H9 (cell line): Measurements from ENCODE around the gene AMH. TPM values are rescaled to one million over a fixed set of nuclear protein-coding genes. Genes with fewer than 3 reads are reported as not detected.
A peak's percentile ranks its signal among the peaks of the same experiment; 100 is the strongest.

ENCODE experiments used
- DNase-seq: peaks from one replicate; pipeline ENCODE4 v3.0.0-alpha.2; 2017
- H2AFZ ChIP-seq: one replicate; pipeline ENCODE4 v1.6.1; 2013; ENCODE audit warnings: mild to moderate bottlenecking, low read length, control low read depth, moderate library complexity
- H2AK5ac ChIP-seq: 2 replicates; pipeline ENCODE4 v1.6.1; 2013; ENCODE audit warnings: low read length, control low read depth, mixed read lengths; ENCODE audit not compliant: insufficient read length
- H2BK120ac ChIP-seq: one replicate; pipeline ENCODE4 v1.6.1; 2013; ENCODE audit warnings: low read depth, mild to moderate bottlenecking, low read length, control low read depth, inconsistent platforms; ENCODE audit not compliant: poor library complexity, severe bottlenecking
- H2BK12ac ChIP-seq: 2 replicates; pipeline ENCODE4 v1.6.1; 2013; ENCODE audit warnings: low read length, control low read depth, mixed read lengths, low read depth; ENCODE audit not compliant: insufficient read length
- H2BK15ac ChIP-seq: 2 replicates; pipeline ENCODE4 v1.6.1; 2013; ENCODE audit warnings: low read depth, low read length, control low read depth
- H2BK20ac ChIP-seq: one replicate; pipeline ENCODE4 v1.6.1; 2013; ENCODE audit warnings: low read depth, mild to moderate bottlenecking, low read length, control low read depth, inconsistent platforms; ENCODE audit not compliant: poor library complexity, severe bottlenecking
- H2BK5ac ChIP-seq: 2 replicates; pipeline ENCODE4 v1.6.1; 2013; ENCODE audit warnings: low read length, control low read depth, mixed read lengths; ENCODE audit not compliant: insufficient read length
- H3K14ac ChIP-seq: 2 replicates; pipeline ENCODE4 v1.6.1; 2013; ENCODE audit warnings: low read length, control low read depth; ENCODE audit not compliant: insufficient read depth
- H3K18ac ChIP-seq: 2 replicates; pipeline ENCODE4 v1.6.1; 2013; ENCODE audit warnings: low read depth, mild to moderate bottlenecking, mixed read lengths, low read length, control low read depth; ENCODE audit not compliant: insufficient read length
- H3K23ac ChIP-seq: 2 replicates; pipeline ENCODE4 v1.6.1; 2013; ENCODE audit warnings: low read length, control low read depth, mixed read lengths, low read depth; ENCODE audit not compliant: insufficient read length
- H3K23me2 ChIP-seq: 2 replicates; pipeline ENCODE4 v1.6.1; 2013; ENCODE audit warnings: low read depth, mild to moderate bottlenecking, mixed read lengths, low read length, control low read depth; ENCODE audit not compliant: insufficient read length, poor library complexity, severe bottlenecking
- H3K27ac ChIP-seq: 2 replicates; pipeline ENCODE4 v1.5.1; 2013; ENCODE audit warnings: low read length, control low read depth, mixed read lengths, low read depth; ENCODE audit not compliant: insufficient read length
- H3K27me3 ChIP-seq: 2 replicates; pipeline ENCODE4 v1.6.1; 2013; ENCODE audit warnings: low read length, control low read depth, inconsistent platforms; ENCODE audit not compliant: insufficient read depth
- H3K4ac ChIP-seq: 2 replicates; pipeline ENCODE4 v1.6.1; 2013; ENCODE audit warnings: low read depth, mild to moderate bottlenecking, control low read depth, inconsistent platforms, low read length, moderate library complexity
- H3K4me1 ChIP-seq: 2 replicates; pipeline ENCODE4 v1.6.1; 2013; ENCODE audit warnings: low read length, control low read depth, inconsistent platforms; ENCODE audit not compliant: insufficient read depth
- H3K4me2 ChIP-seq: 2 replicates; pipeline ENCODE4 v1.6.1; 2013; ENCODE audit warnings: low read length, control low read depth, mixed read lengths; ENCODE audit not compliant: insufficient read length, insufficient read depth
- H3K56ac ChIP-seq: 2 replicates; pipeline ENCODE4 v1.6.1; 2013; ENCODE audit warnings: low read depth, mild to moderate bottlenecking, mixed read lengths, low read length, control low read depth; ENCODE audit not compliant: insufficient read length
- H3K79me1 ChIP-seq: 2 replicates; pipeline ENCODE4 v1.6.1; 2013; ENCODE audit warnings: low read depth, mild to moderate bottlenecking, moderate library complexity, low read length, control low read depth, inconsistent platforms; ENCODE audit not compliant: insufficient read depth, poor library complexity, severe bottlenecking
- H3K79me2 ChIP-seq: 2 replicates; pipeline ENCODE4 v1.6.1; 2013; ENCODE audit warnings: low read length, control low read depth, inconsistent platforms; ENCODE audit not compliant: insufficient read depth
- H3K9ac ChIP-seq: 2 replicates; pipeline ENCODE4 v1.6.1; 2013; ENCODE audit warnings: low read length, control low read depth, mixed read lengths; ENCODE audit not compliant: insufficient read length; ENCODE audit errors: extremely low read depth
- H3K9me3 ChIP-seq: one replicate; pipeline ENCODE4 v1.6.1; 2013; ENCODE audit warnings: low read depth, low read length, inconsistent platforms; ENCODE audit not compliant: control insufficient read depth
- H3T11ph ChIP-seq: one replicate; pipeline ENCODE4 v1.6.1; 2013; ENCODE audit warnings: mild to moderate bottlenecking, low read length, control low read depth, inconsistent platforms
- H4K20me1 ChIP-seq: one replicate; pipeline ENCODE4 v1.6.1; 2013; ENCODE audit not compliant: control insufficient read depth, insufficient read length, insufficient read depth
- H4K5ac ChIP-seq: 2 replicates; pipeline ENCODE4 v1.6.1; 2013; ENCODE audit warnings: low read depth, mild to moderate bottlenecking, mixed read lengths, low read length, control low read depth; ENCODE audit not compliant: insufficient read length
- H4K8ac ChIP-seq: replicated peaks from 2 replicates; pipeline ENCODE4 v1.6.1; 2013; ENCODE audit warnings: low read length, control low read depth, mixed read lengths, low read depth; ENCODE audit not compliant: insufficient read length
- H4K91ac ChIP-seq: 2 replicates; pipeline ENCODE4 v1.6.1; 2013; ENCODE audit warnings: low read depth, mild to moderate bottlenecking, moderate library complexity, mixed read lengths, low read length, control low read depth; ENCODE audit not compliant: insufficient read length
- H3K27ac Mint-ChIP-seq, 3 experiments: 2 replicates in 2 of 3; 3 replicates in 1 of 3; pipeline ENCODE4 v1.8.0; 2020 to 2021; ENCODE audit warnings: mixed read lengths in 3 of 3, mild to moderate bottlenecking in 1 of 3, moderate library complexity in 1 of 3
- H3K27me3 Mint-ChIP-seq: 2 replicates; pipeline ENCODE4 v1.8.0; 2021; ENCODE audit warnings: low read depth, mild to moderate bottlenecking, moderate library complexity, mixed read lengths
- H3K36me3 Mint-ChIP-seq, 3 experiments: 2 replicates in 2 of 3; 3 replicates in 1 of 3; pipeline ENCODE4 v1.8.0; 2020 to 2021; ENCODE audit warnings: low read depth in 3 of 3, mixed read lengths in 3 of 3; ENCODE audit not compliant: insufficient read depth in 1 of 3
- H3K4me1 Mint-ChIP-seq, 2 experiments: 2 replicates each; pipeline ENCODE4 v1.8.0; 2020; ENCODE audit warnings: mixed read lengths in 2 of 2
- H3K4me3 Mint-ChIP-seq, 2 experiments: 2 replicates in 1 of 2; 3 replicates in 1 of 2; pipeline ENCODE4 v1.8.0; 2020 to 2021; ENCODE audit warnings: mild to moderate bottlenecking in 2 of 2, mixed read lengths in 2 of 2, moderate library complexity in 1 of 2
- H3K9me3 Mint-ChIP-seq, 2 experiments: 2 replicates in 1 of 2; 3 replicates in 1 of 2; pipeline ENCODE4 v1.8.0; 2020; ENCODE audit warnings: mild to moderate bottlenecking in 2 of 2, mixed read lengths in 2 of 2, moderate library complexity in 1 of 2
- WGBS: extraction: QIAGEN DNeasy Blood & Tissue Kit; methylation state at CpG from one replicate; pipeline ENCODE4 v1.1.7; 2013; ENCODE audit warnings: missing lambda C conversion rate, low lambda C conversion rate, mixed read lengths; ENCODE audit not compliant: insufficient read length; ENCODE audit errors: extremely low coverage; 5-methylcytosine and 5-hydroxymethylcytosine counted together
- total RNA-seq: library from RNA; stranded (reverse); gene quantifications from 2 replicates; pipeline ENCODE4 v1.2.1, GENCODE V29; 2021
- TF ChIP-seq, protein P1 (sequence below): fragments of 200-600 bp; sonication (generic); conservative IDR thresholded peaks from 3 replicates; pipeline ENCODE4 v1.8.0; 2021; ENCODE audit warnings: antibody characterized with exemption, mild to moderate bottlenecking

The AMH gene
- total RNA-seq, 1 experiment from 2014 or later, result 70.7 TPM

DNA sequence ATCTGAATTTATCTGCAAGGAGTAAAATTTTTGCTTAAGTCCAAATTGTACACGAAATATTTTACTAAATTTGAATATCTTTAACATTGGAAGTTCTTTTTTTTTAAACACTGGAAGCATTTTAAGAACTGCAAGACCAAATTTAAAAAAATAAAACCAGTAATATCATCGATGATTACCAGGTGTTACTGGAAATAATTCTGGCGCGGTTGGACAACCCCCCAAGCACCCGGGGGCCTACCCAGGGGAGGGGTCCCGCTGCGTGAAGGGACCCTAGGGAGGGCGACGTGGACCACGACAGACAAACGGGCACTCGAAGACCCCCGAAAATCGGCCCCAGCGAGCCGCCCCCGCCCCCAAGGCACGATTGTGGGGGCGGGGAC lies 19.7 kb downstream of the AMH start:
- H3K4ac ChIP-seq, result no peak overlapping the region
- H4K5ac ChIP-seq, result no peak overlapping the region
- Mint-ChIP-seq H3K27me3 (peaks cover 8% of the 10 kb centered on the region), H3K4me1 (peaks cover 13 to 26% of the 10 kb centered on the region in 2 experiments), H3K36me3 (peaks cover 12 to 32% (median 19%) of the 10 kb centered on the region in 3 experiments), H3K27ac (no peak overlapping the region; a peak in 1 of 7 replicates), H3K4me3 (peak overlapping the region; percentile 91 to 97), H3K9me3 (no peaks in the 10 kb centered on the region; a peak in 3 of 5 replicates)
- no peak overlapping the region for H3K4me2 ChIP-seq
- whole genome bisulfite sequencing, result no CpG with 5 or more reads among the region's 19 CpGs
- H3K79me2 ChIP-seq, result peaks cover 24% of the 10 kb centered on the region; the same call in 1 of the 2 replicates
- H4K91ac ChIP-seq, result no peak overlapping the region
- H3K27me3 ChIP-seq, result no peaks in the 10 kb centered on the region
- TF ChIP-seq, protein P1, sequence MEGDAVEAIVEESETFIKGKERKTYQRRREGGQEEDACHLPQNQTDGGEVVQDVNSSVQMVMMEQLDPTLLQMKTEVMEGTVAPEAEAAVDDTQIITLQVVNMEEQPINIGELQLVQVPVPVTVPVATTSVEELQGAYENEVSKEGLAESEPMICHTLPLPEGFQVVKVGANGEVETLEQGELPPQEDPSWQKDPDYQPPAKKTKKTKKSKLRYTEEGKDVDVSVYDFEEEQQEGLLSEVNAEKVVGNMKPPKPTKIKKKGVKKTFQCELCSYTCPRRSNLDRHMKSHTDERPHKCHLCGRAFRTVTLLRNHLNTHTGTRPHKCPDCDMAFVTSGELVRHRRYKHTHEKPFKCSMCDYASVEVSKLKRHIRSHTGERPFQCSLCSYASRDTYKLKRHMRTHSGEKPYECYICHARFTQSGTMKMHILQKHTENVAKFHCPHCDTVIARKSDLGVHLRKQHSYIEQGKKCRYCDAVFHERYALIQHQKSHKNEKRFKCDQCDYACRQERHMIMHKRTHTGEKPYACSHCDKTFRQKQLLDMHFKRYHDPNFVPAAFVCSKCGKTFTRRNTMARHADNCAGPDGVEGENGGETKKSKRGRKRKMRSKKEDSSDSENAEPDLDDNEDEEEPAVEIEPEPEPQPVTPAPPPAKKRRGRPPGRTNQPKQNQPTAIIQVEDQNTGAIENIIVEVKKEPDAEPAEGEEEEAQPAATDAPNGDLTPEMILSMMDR, result no peak
- H2BK20ac ChIP-seq, result no peak overlapping the region
- no peak overlapping the region for H3K23ac ChIP-seq
- no peak overlapping the region for H2BK5ac ChIP-seq
- no peaks in the 10 kb centered on the region for H3K9me3 ChIP-seq
- H3K79me1 ChIP-seq, result no peaks in the 10 kb centered on the region
- no peak overlapping the region for H2BK15ac ChIP-seq
- no peak overlapping the region for H2AK5ac ChIP-seq
- 0 out of 2 replicates have a peak, but pooled peaks cover 2% of the 10 kb centered on the region for H3K4me1 ChIP-seq
- no peak overlapping the region for H3K56ac ChIP-seq
- H3K14ac ChIP-seq, result 0 out of 2 replicates have a peak overlapping the region, but pooled peaks have one; percentile 75
- H2BK12ac ChIP-seq, result no peak overlapping the region
- no peak overlapping the region for H2AFZ ChIP-seq
- DNase-seq, result no peak
- peak overlapping the region; percentile 74 for H3K9ac ChIP-seq
- H3T11ph ChIP-seq, result no peak overlapping the region
- H2BK120ac ChIP-seq, result no peak overlapping the region
- H3K27ac ChIP-seq, result no peak overlapping the region
- no peak overlapping the region for H4K8ac ChIP-seq
- no peak overlapping the region for H3K18ac ChIP-seq
- peaks cover 4% of the 10 kb centered on the region for H3K23me2 ChIP-seq
- peaks cover 2% of the 10 kb centered on the region for H4K20me1 ChIP-seq
